Measurements from ENCODE around the gene DECR2. TPM values are rescaled to one million over a fixed set of nuclear protein-coding genes. Genes with fewer than 3 reads are reported as not detected.
A peak's percentile ranks its signal among the peaks of the same experiment; 100 is the strongest.

DECR2 gene
- total and polyA plus RNA-seq, 2 of the 4 experiments (the other 2 are of a cell fraction), result 3.9 to 26.7 TPM

- Histone ChIP-seq H3K14ac (replicated peaks; ENCODE audit: low read depth, low read length) (no peak overlapping the region), H3K56ac (ENCODE audit: extremely low read depth, insufficient read depth, low read length) (no peak overlapping the region), H4K20me1 (ENCODE audit: insufficient read depth, low read length) (peaks cover 16% of the 10 kb centered on the region), H3K4me3 (ENCODE audit: insufficient read depth, low read depth, low read length) (no peak overlapping the region), H3K4me2 (ENCODE audit: low read depth, low read length) (no peak overlapping the region), H3K23ac (ENCODE audit: low read depth, low read length) (peak overlapping the region; percentile 42; the same call in 1 of the 2 replicates), H2BK20ac (ENCODE audit: low read depth, low read length) (no peak overlapping the region), H2AK5ac (ENCODE audit: low read depth, low read length) (no peak overlapping the region), H3K27ac (ENCODE audit: insufficient read depth, low read length) (no peak overlapping the region), H4K91ac (ENCODE audit: insufficient read depth, low read depth, low read length) (no peak overlapping the region), H2BK120ac (ENCODE audit: low read depth, low read length) (no peak overlapping the region), H4K8ac (ENCODE audit: low read depth in 2 of 2, low read length in 2 of 2) (no peak overlapping the region), H4K5ac (ENCODE audit: low read depth, low read length) (no peak overlapping the region), H2AK9ac (replicated peaks; ENCODE audit: low read depth, low read length, poor library complexity) (peak overlapping the region; percentile 42), H3K9me3 (ENCODE audit: control insufficient read depth, insufficient read depth, low read length) (no peaks in the 10 kb centered on the region), H2BK5ac (ENCODE audit: low read depth, low read length, poor library complexity, severe bottlenecking) (no peak overlapping the region), H3K4me1 (ENCODE audit: control insufficient read depth, insufficient read depth, low read length) (peaks cover 2% of the 10 kb centered on the region; the same call in 1 of the 2 replicates), H3K79me1 (ENCODE audit: low read depth in 1 of 2, low read length in 2 of 2) (peaks cover 13 to 29% of the 10 kb centered on the region in 2 experiments; a peak in 3 of 4 replicates), H3K9me1 (ENCODE audit: insufficient read depth, low read length) (no peaks in the 10 kb centered on the region), H3K27me3 (ENCODE audit: control insufficient read depth, insufficient read depth, low read length) (no peaks in the 10 kb centered on the region), H2AFZ (replicated peaks; ENCODE audit: low read length, poor library complexity) (no peak overlapping the region), H2BK15ac (ENCODE audit: low read depth, low read length) (no peak overlapping the region), H3K36me3 (ENCODE audit: control insufficient read depth, insufficient read depth, low read length) (peaks cover 27% of the 10 kb centered on the region), H3K4ac (ENCODE audit: low read depth, low read length) (no peak overlapping the region), H3K9ac (ENCODE audit: low read depth, low read length) (no peak overlapping the region), H3K18ac (ENCODE audit: low read depth, low read length) (no peak overlapping the region)
- intact Hi-C loops (cut with micrococcal nuclease) (no loop called here), in situ Hi-C loops (cut with MboI; ENCODE audit: low sequenced_read_pairs) (no loop called here), dilution Hi-C loops (cut with HindIII; ENCODE audit: low sequenced_read_pairs, unreplicated experiment) (no loop called here)
- CTCF ChIA-PET, result no interaction called here
- POLR2A ChIA-PET (ENCODE audit: unreplicated experiment), result no interaction called here
- TF ChIP-seq CHD1 (IDR thresholded peaks at IDR 0.05; ENCODE audit: low read depth, low read length) (no peak), POLR2A (IDR thresholded peaks at IDR 0.05; ENCODE audit: low read depth, low read length) (no peak), RAD21 (IDR thresholded peaks at IDR 0.05; ENCODE audit: low read length) (no peak), SMC3 (IDR thresholded peaks at IDR 0.05; ENCODE audit: low read depth, low read length) (no peak), RCOR1 (IDR thresholded peaks at IDR 0.05; ENCODE audit: insufficient replicate concordance, low read length) (no peak), MXI1 (IDR thresholded peaks at IDR 0.05; ENCODE audit: borderline replicate concordance, low read depth, low read length) (no peak), CEBPB (IDR thresholded peaks at IDR 0.05; ENCODE audit: low read depth, low read length) (no peak), NFE2L2 (IDR thresholded peaks at IDR 0.05; ENCODE audit: low read depth, low read length) (no peak), BHLHE40 (IDR thresholded peaks at IDR 0.05; ENCODE audit: low read depth, low read length) (no peak), FOS (IDR thresholded peaks at IDR 0.05; ENCODE audit: low read depth, low read length) (no peak), MAFK (IDR thresholded peaks at IDR 0.05; ENCODE audit: low read depth, low read length) (no peak), MAZ (IDR thresholded peaks at IDR 0.05; ENCODE audit: borderline replicate concordance, low read depth, low read length) (no peak)
- TF ChIP-seq, protein P1, sequence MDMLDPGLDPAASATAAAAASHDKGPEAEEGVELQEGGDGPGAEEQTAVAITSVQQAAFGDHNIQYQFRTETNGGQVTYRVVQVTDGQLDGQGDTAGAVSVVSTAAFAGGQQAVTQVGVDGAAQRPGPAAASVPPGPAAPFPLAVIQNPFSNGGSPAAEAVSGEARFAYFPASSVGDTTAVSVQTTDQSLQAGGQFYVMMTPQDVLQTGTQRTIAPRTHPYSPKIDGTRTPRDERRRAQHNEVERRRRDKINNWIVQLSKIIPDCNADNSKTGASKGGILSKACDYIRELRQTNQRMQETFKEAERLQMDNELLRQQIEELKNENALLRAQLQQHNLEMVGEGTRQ (IDR thresholded peaks at IDR 0.05; ENCODE audit: low read depth, low read length), result no peak
- TF ChIP-seq, protein P2, sequence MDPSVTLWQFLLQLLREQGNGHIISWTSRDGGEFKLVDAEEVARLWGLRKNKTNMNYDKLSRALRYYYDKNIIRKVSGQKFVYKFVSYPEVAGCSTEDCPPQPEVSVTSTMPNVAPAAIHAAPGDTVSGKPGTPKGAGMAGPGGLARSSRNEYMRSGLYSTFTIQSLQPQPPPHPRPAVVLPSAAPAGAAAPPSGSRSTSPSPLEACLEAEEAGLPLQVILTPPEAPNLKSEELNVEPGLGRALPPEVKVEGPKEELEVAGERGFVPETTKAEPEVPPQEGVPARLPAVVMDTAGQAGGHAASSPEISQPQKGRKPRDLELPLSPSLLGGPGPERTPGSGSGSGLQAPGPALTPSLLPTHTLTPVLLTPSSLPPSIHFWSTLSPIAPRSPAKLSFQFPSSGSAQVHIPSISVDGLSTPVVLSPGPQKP (IDR thresholded peaks at IDR 0.05; ENCODE audit: borderline replicate concordance, low read depth, low read length), result no peak
- WGBS, 2 experiments (ENCODE audit: extremely low coverage in 2 of 2, insufficient read length in 1 of 2), result 97% methylated on average over 5 of the region's 16 CpGs; no CpG with 5 or more reads in 1 of the 2 experiments
- no TSS peak for BruUV-seq (replicated peaks)
- DNase-seq, result no peak
- no peak for ATAC-seq (ENCODE audit: low read depth)
Measured at GRCh38 chr16:379183-379960, 22.3 kb upstream of the DECR2 start.

All from IMR-90 (cell line).